ENCODE data around the gene PTPN5. TPM values are rescaled to one million over a fixed set of nuclear protein-coding genes. Genes with fewer than 3 reads are reported as not detected.

The PTPN5 gene
- total RNA-seq, 4 donors from 2014 or later: 0.15 to 0.51 (median 0.39) TPM

- DNase-seq (peak in 1 of 2 donors; percentile 34), ATAC-seq (peak; percentile 72 to 74)
- Histone ChIP-seq H3K27me3 (no peaks in the 10 kb centered on the region), H3K4me1 (no peaks in the 10 kb centered on the region), H3K36me3 (no peaks in the 10 kb centered on the region), H3K9me3 (no peaks in the 10 kb centered on the region), H3K4me3 (no peak overlapping the region), H3K27ac (no peak overlapping the region)
- in situ Hi-C loops (cut with MboI; ENCODE audit: low sequenced_read_pairs in 4 of 4) (loop anchor here in 3 of 4 donors (10.0 to 25.0 kb wide), 2 partner anchors 65 to 637 kb away; partner anchors contain the start of gene SAAL1 (in 2 of the 3)), intact Hi-C loops (cut with DNase I; ENCODE audit: low total_unique reads) (no loop called here)
- TF ChIP-seq CTCF (IDR thresholded peaks at IDR 0.05 in 4 of 5, conservative IDR thresholded peaks at IDR 0.05 in 1 of 5) (no peak), POLR2A (IDR thresholded peaks at IDR 0.05) (no peak)
Observed at GRCh38 chr11:18749681-18750319, 41.8 kb downstream of the PTPN5 start.

GRCh38 chr11:18748766-18749365, 42.7 kb downstream of the PTPN5 start:
- no peak for ATAC-seq
- no peak overlapping the region for H3K27ac ChIP-seq
- no peaks in the 10 kb centered on the region for H3K36me3 ChIP-seq
- no peak for DNase-seq
- no peaks in the 10 kb centered on the region for H3K9me3 ChIP-seq
- H3K4me1 ChIP-seq: no peaks in the 10 kb centered on the region
- no peak for TF ChIP-seq CTCF (IDR thresholded peaks at IDR 0.05 in 4 of 5, conservative IDR thresholded peaks at IDR 0.05 in 1 of 5)
- no peak for TF ChIP-seq POLR2A (IDR thresholded peaks at IDR 0.05)
- intact Hi-C loops (cut with DNase I; ENCODE audit: low total_unique reads): no loop called here
- H3K4me3 ChIP-seq: no peak overlapping the region
- H3K27me3 ChIP-seq: no peaks in the 10 kb centered on the region
- in situ Hi-C loops (cut with MboI; ENCODE audit: low sequenced_read_pairs in 4 of 4): loop anchor here in 3 of 4 donors (10.0 to 25.0 kb wide), 2 partner anchors 64 to 637 kb away; partner anchors contain the start of gene SAAL1 (in 2 of the 3)

GRCh38 chr11:18745251-18745650, 46.3 kb downstream of the PTPN5 start:
- TF ChIP-seq CTCF (IDR thresholded peaks at IDR 0.05 in 4 of 5, conservative IDR thresholded peaks at IDR 0.05 in 1 of 5) (no peak), POLR2A (IDR thresholded peaks at IDR 0.05) (no peak)
- no peak overlapping the region for H3K27ac ChIP-seq
- ATAC-seq (no peak), DNase-seq (no peak)
- intact Hi-C loops (cut with DNase I; ENCODE audit: low total_unique reads) (no loop called here), in situ Hi-C loops (cut with MboI; ENCODE audit: low sequenced_read_pairs in 4 of 4) (loop anchor here in 3 of 4 donors (10.0 to 25.0 kb wide), 2 partner anchors 60 to 633 kb away; partner anchors contain the start of gene SAAL1 (in 2 of the 3))
- H3K4me3 ChIP-seq: no peak overlapping the region
- no peaks in the 10 kb centered on the region for H3K4me1 ChIP-seq
- no peaks in the 10 kb centered on the region for H3K9me3 ChIP-seq
- no peaks in the 10 kb centered on the region for H3K36me3 ChIP-seq
- H3K27me3 ChIP-seq: no peaks in the 10 kb centered on the region

GRCh38 chr11:18743900-18744514, 47.6 kb downstream of the PTPN5 start:
- TF ChIP-seq CTCF (IDR thresholded peaks at IDR 0.05 in 4 of 5, conservative IDR thresholded peaks at IDR 0.05 in 1 of 5) (no peak), POLR2A (IDR thresholded peaks at IDR 0.05) (no peak)
- intact Hi-C loops (cut with DNase I; ENCODE audit: low total_unique reads) (no loop called here), in situ Hi-C loops (cut with MboI; ENCODE audit: low sequenced_read_pairs in 4 of 4) (loop anchor here in 3 of 4 donors (10.0 to 25.0 kb wide), 2 partner anchors 59 to 632 kb away; partner anchors contain the start of gene SAAL1 (in 2 of the 3))
- Histone ChIP-seq H3K27me3 (no peaks in the 10 kb centered on the region), H3K4me1 (no peaks in the 10 kb centered on the region), H3K36me3 (no peaks in the 10 kb centered on the region), H3K27ac (no peak overlapping the region), H3K9me3 (no peaks in the 10 kb centered on the region), H3K4me3 (no peak overlapping the region)
- ATAC-seq (no peak), DNase-seq (no peak)
